GM12892 (cell line): ENCODE measurements around the gene PAM16.

Experiments used
- POLR2A ChIP-seq: IDR thresholded peaks from 2 replicates; pipeline ENCODE4 v1.6.1; 2011; ENCODE audit warnings: low read depth, low read length, control low read depth
- POLR2AphosphoS5 ChIP-seq: IDR thresholded peaks from 2 replicates; pipeline ENCODE4 v1.6.1; 2011; ENCODE audit warnings: low read depth, low read length, control low read depth

DNA sequence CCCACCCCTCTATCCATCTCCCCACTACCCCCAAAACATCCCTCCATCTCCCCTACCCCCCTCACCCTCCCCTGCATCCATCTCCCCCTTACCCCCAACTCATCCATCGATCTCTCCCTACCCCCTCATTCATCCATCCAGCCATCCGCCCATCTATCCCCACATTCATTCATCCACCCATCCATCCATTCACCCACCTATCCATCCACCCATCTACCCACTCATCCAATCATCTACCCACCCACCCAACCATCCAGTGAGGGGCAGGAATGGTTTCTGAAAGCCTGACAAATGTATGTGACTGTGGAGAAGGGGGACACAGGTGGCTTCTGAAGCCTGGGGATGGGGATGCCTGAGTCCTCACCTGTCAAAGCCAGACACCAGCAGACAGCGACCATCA lies 8.8 kb upstream of the PAM16 start:
- TF ChIP-seq POLR2A, result no peak
- TF ChIP-seq POLR2AphosphoS5, result no peak
